H1 (cell line): ENCODE measurements around the gene CNNM3. TPM values are rescaled to one million over a fixed set of nuclear protein-coding genes. Genes with fewer than 3 reads are reported as not detected.

Experiments
- CTCF ChIA-PET: fragments of 300-600 bp; sonication (Branson Sonifier 250); formaldehyde crosslinking; loops from one replicate; lab custom pipeline; 2021; ENCODE audit not compliant: partially characterized antibody; lab: Charles Lee
- POLR2A ChIA-PET: fragments of 300-600 bp; sonication (Branson Sonifier 250); formaldehyde crosslinking; loops from one replicate; lab custom pipeline; 2021; ENCODE audit warnings: inconsistent platforms; ENCODE audit not compliant: partially characterized antibody; lab: Charles Lee
- DNase-seq, 2 experiments: peaks; one replicate each; pipeline versions ENCODE4 v3.0.0 to v3.0.0-alpha.2; 2010 to 2022; ENCODE audit warnings: low spot score in 2 of 2, low read depth in 1 of 2, mixed read lengths in 1 of 2
- FAIRE-seq: peaks from 2 replicates; lab custom pipeline; 2011; peaks lifted over from hg19 to GRCh38; lab: Jason Lieb, UNC
- H2AFZ ChIP-seq: 2 replicates; pipeline ENCODE4 v1.8.1; 2012; ENCODE audit warnings: low read length, inconsistent platforms
- H2AK5ac ChIP-seq: 2 replicates; pipeline ENCODE4 v1.6.1; 2013; ENCODE audit warnings: low read depth, low read length
- H2BK120ac ChIP-seq: replicated peaks from 2 replicates; pipeline ENCODE3; 2013; ENCODE audit warnings: low read depth, low read length, inconsistent platforms
- H2BK12ac ChIP-seq: 2 replicates; pipeline ENCODE4 v1.6.1; 2013; ENCODE audit warnings: low read depth, low read length
- H2BK15ac ChIP-seq: 2 replicates; pipeline ENCODE4 v1.6.1; 2013; ENCODE audit warnings: low read length
- H2BK20ac ChIP-seq: 2 replicates; pipeline ENCODE4 v1.6.1; 2013; ENCODE audit warnings: low read length
- H2BK5ac ChIP-seq: 2 replicates; pipeline ENCODE4 v1.6.1; 2013; ENCODE audit warnings: low read depth, low read length
- H3K14ac ChIP-seq: 2 replicates; pipeline ENCODE4 v1.6.1; 2013; ENCODE audit warnings: inconsistent platforms; ENCODE audit not compliant: insufficient read length
- H3K18ac ChIP-seq: 2 replicates; pipeline ENCODE4 v1.6.1; 2013; ENCODE audit warnings: low read length; ENCODE audit errors: extremely low read depth
- H3K23ac ChIP-seq: 2 replicates; pipeline ENCODE4 v1.6.1; 2013; ENCODE audit warnings: inconsistent platforms; ENCODE audit not compliant: insufficient read length
- H3K23me2 ChIP-seq: 2 replicates; pipeline ENCODE4 v1.6.1; 2013; ENCODE audit warnings: low read depth, low read length
- H3K27ac ChIP-seq: 2 replicates; pipeline ENCODE4 v1.6.1; 2011; ENCODE audit warnings: low read depth, low read length, inconsistent platforms
- H3K27me3 ChIP-seq, 4 experiments: replicated peaks in 1 of 4; 1 replicate in 1 of 4; 2 replicates in 3 of 4; pipeline versions ENCODE4 v1.6.1 to v1.8.1; 2011 to 2013; ENCODE audit warnings: low read length in 3 of 4, mild to moderate bottlenecking in 3 of 4, inconsistent platforms in 2 of 4, mixed read lengths in 2 of 4, moderate library complexity in 1 of 4; ENCODE audit not compliant: control insufficient read depth in 3 of 4, insufficient read depth in 3 of 4; ENCODE audit errors: extremely low read depth in 1 of 4
- H3K36me3 ChIP-seq, 4 experiments: 2 replicates each; pipeline versions ENCODE4 v1.6.1 to v1.8.1; 2011 to 2013; ENCODE audit warnings: mild to moderate bottlenecking in 4 of 4, low read length in 3 of 4, moderate library complexity in 2 of 4, control low read depth in 1 of 4, inconsistent platforms in 1 of 4; ENCODE audit not compliant: insufficient read depth in 4 of 4, control insufficient read depth in 2 of 4
- H3K4ac ChIP-seq: replicated peaks from 2 replicates; pipeline ENCODE3; 2013; ENCODE audit warnings: low read length, low read depth, mixed read lengths, inconsistent platforms; ENCODE audit not compliant: insufficient read length
- H3K4me1 ChIP-seq, 4 experiments: replicated peaks in 1 of 4; 1 replicate in 1 of 4; 2 replicates in 3 of 4; pipeline versions ENCODE4 v1.6.1 to v1.8.1; 2011 to 2013; ENCODE audit warnings: low read length in 3 of 4, inconsistent platforms in 2 of 4, mixed read lengths in 1 of 4; ENCODE audit not compliant: insufficient read depth in 4 of 4, control insufficient read depth in 3 of 4
- H3K4me2 ChIP-seq, 2 experiments: 2 replicates each; pipeline versions ENCODE4 v1.6.1 to v1.8.1; 2011 to 2013; ENCODE audit warnings: low read depth in 2 of 2, low read length in 2 of 2, control low read depth in 1 of 2, inconsistent platforms in 1 of 2, mild to moderate bottlenecking in 1 of 2; ENCODE audit not compliant: insufficient read depth in 1 of 2
- H3K4me3 ChIP-seq, 4 experiments: fragments of 200-600, 300-600 bp in 1 of 4; sonication (generic), shearing (Covaris generic), sonication (Bioruptor Twin) in 1 of 4; 2 replicates each; pipeline versions ENCODE4 v1.5.1 to v1.8.1; 2011 to 2016; ENCODE audit warnings: low read length in 4 of 4, low read depth in 3 of 4, control low read depth in 2 of 4, inconsistent platforms in 2 of 4, mild to moderate bottlenecking in 2 of 4, mixed read lengths in 1 of 4, moderate library complexity in 1 of 4; ENCODE audit not compliant: insufficient read depth in 2 of 4; ENCODE audit errors: extremely low read depth in 1 of 4
- H3K56ac ChIP-seq: replicated peaks from 2 replicates; pipeline ENCODE3; 2013; ENCODE audit warnings: low read depth, mild to moderate bottlenecking, mixed read lengths, low read length, inconsistent platforms; ENCODE audit not compliant: insufficient read length
- H3K79me1 ChIP-seq: 2 replicates; pipeline ENCODE4 v1.6.1; 2013; ENCODE audit warnings: low read depth, low read length, control low read depth
- H3K79me2 ChIP-seq, 2 experiments: 2 replicates each; pipeline versions ENCODE4 v1.6.1 to v1.8.1; 2012 to 2013; ENCODE audit warnings: low read length in 2 of 2, mild to moderate bottlenecking in 2 of 2, inconsistent platforms in 1 of 2; ENCODE audit not compliant: insufficient read depth in 2 of 2, control insufficient read depth in 1 of 2
- H3K9ac ChIP-seq, 4 experiments: replicated peaks in 1 of 4; 1 replicate in 1 of 4; 2 replicates in 3 of 4; pipeline versions ENCODE4 v1.6.1 to v1.8.1; 2011 to 2013; ENCODE audit warnings: low read depth in 3 of 4, low read length in 3 of 4, control low read depth in 2 of 4, mild to moderate bottlenecking in 2 of 4, moderate library complexity in 2 of 4, inconsistent platforms in 1 of 4; ENCODE audit errors: extremely low read depth in 1 of 4
- H3K9me3 ChIP-seq, 2 experiments: 2 replicates each; pipeline versions ENCODE4 v1.6.1 to v1.8.1; 2012 to 2013; ENCODE audit warnings: mild to moderate bottlenecking in 2 of 2, moderate library complexity in 2 of 2, control low read depth in 1 of 2, inconsistent platforms in 1 of 2, low read depth in 1 of 2, low read length in 1 of 2, mixed read lengths in 1 of 2; ENCODE audit not compliant: insufficient read depth in 2 of 2
- H4K20me1 ChIP-seq, 2 experiments: replicated peaks in 1 of 2; 2 replicates each; pipeline versions ENCODE3 to v1.8.1; 2011 to 2013; ENCODE audit warnings: inconsistent platforms in 2 of 2, low read length in 2 of 2, mild to moderate bottlenecking in 1 of 2; ENCODE audit not compliant: insufficient read depth in 2 of 2, control insufficient read depth in 1 of 2
- H4K5ac ChIP-seq: 2 replicates; pipeline ENCODE4 v1.6.1; 2013; ENCODE audit warnings: low read length, low read depth, mixed read lengths, inconsistent platforms; ENCODE audit not compliant: insufficient read length
- H4K8ac ChIP-seq: 2 replicates; pipeline ENCODE4 v1.8.0; 2013; ENCODE audit warnings: mild to moderate bottlenecking, moderate library complexity, low read length, inconsistent platforms; ENCODE audit not compliant: insufficient read depth; ENCODE audit errors: extremely low read depth
- H4K91ac ChIP-seq: replicated peaks from 2 replicates; pipeline ENCODE3; 2013; ENCODE audit warnings: low read length, mixed read lengths, inconsistent platforms; ENCODE audit not compliant: insufficient read length
- NRF1 ChIP-seq: IDR thresholded peaks from 2 replicates; pipeline ENCODE4 v1.6.1; 2011; ENCODE audit warnings: mild to moderate bottlenecking, low read depth, low read length, improper control_type of control experiment
- RNF2 ChIP-seq: fragments of 200-900, 300-1000 bp; sonication (generic); IDR thresholded peaks from 2 replicates; pipeline ENCODE4 v1.7.1; 2016; ENCODE audit warnings: borderline replicate concordance, low read depth, mild to moderate bottlenecking, antibody characterized with exemption, low read length; ENCODE audit not compliant: poor library complexity, severe bottlenecking; ENCODE audit errors: missing control alignments
- SIN3A ChIP-seq, 2 experiments: IDR thresholded peaks in 1 of 2; conservative IDR thresholded peaks in 1 of 2; 2 replicates each; pipeline ENCODE4 v1.6.1; 2011 to 2012; ENCODE audit warnings: low read length in 2 of 2, improper control_type of control experiment in 1 of 2, low read depth in 1 of 2, mild to moderate bottlenecking in 1 of 2
- SP4 ChIP-seq: IDR thresholded peaks from 2 replicates; pipeline ENCODE4 v1.6.1; 2012; ENCODE audit warnings: low read length, inconsistent platforms
- TAF1 ChIP-seq: IDR thresholded peaks from 2 replicates; pipeline ENCODE4 v1.6.1; 2011; ENCODE audit warnings: mild to moderate bottlenecking, low read depth, low read length
- TAF7 ChIP-seq: optimal IDR thresholded peaks from 2 replicates; pipeline ENCODE3; 2011; ENCODE audit warnings: low read depth, mild to moderate bottlenecking, inconsistent platforms, low read length, moderate library complexity, borderline replicate concordance
- TCF12 ChIP-seq: IDR thresholded peaks from 2 replicates; pipeline ENCODE4 v1.6.1; 2011; ENCODE audit warnings: low read depth, mild to moderate bottlenecking, low read length
- TEAD4 ChIP-seq: IDR thresholded peaks from 2 replicates; pipeline ENCODE4 v1.6.1; 2012; ENCODE audit warnings: low read depth, low read length, inconsistent platforms, mixed read lengths
- YY1 ChIP-seq: IDR thresholded peaks from 2 replicates; pipeline ENCODE4 v1.6.1; 2011; ENCODE audit warnings: low read depth, mild to moderate bottlenecking, low read length
- WGBS, 2 experiments: shearing (Covaris generic) in 1 of 2; methylation state at CpG; one replicate each; pipeline versions ENCODE4 v1.1.6 to v1.1.7; 2013 to 2015; ENCODE audit warnings: low lambda C conversion rate in 2 of 2, mixed read lengths in 2 of 2, inconsistent platforms in 1 of 2, low coverage in 1 of 2, missing lambda C conversion rate in 1 of 2; ENCODE audit not compliant: insufficient replicate concordance in 2 of 2, insufficient coverage in 1 of 2, insufficient read length in 1 of 2; ENCODE audit errors: extremely low coverage in 1 of 2, missing lambda C conversion rate in 1 of 2; 5-methylcytosine and 5-hydroxymethylcytosine counted together
- polyA plus RNA-seq, 7 experiments: library from polyadenylated mRNA; depleted of rRNA in 3 of 7; stranded (reverse) in 5 of 7; unstranded in 2 of 7; fragments of >200 nt in 5 of 7; fragments of 200-250 nt in 2 of 7; gene quantifications; 1 replicate in 5 of 7; 2 replicates in 1 of 7; 4 replicates in 1 of 7; pipeline versions ENCODE4 v1.2.1 to v1.2.3, GENCODE V29; 2011 to 2013; ENCODE audit warnings: missing spikeins in 2 of 7, mixed read lengths in 2 of 7
- total RNA-seq: library from RNA; stranded (reverse); fragmentation: NEBNext Ultra II Directional; extraction: Animal tissue kit (Norgen Biotek cat#: 25700); gene quantifications from 2 replicates; pipeline ENCODE4 v1.2.1, GENCODE V29; 2021

The CNNM3 gene
- total and polyA plus RNA-seq, 2 of the 8 experiments (the other 6 are each of a cell fraction or from before 2014, with no cell fraction given), result 29.1 to 29.2 TPM

DNA sequence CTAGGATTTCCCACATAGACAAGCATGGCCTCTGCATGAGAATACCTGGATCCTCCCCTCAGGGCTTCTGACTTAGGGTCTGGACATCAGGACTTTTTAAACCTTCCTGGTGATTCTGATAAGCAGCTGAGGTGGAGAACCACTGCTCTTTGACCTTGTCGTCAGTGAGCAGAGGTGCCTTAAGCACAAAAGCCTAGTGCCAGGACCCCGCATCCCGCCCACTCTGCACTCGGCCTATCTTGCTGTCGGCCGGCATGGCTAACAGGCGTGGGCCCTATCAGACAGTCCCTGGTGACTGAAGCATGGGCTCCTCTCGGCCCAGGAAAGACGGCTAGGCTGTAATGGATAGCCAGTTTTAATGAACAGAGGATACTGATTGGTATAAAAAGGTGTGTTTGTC, 21.5 kb downstream of the CNNM3 start:
- POLR2A ChIA-PET, result interaction anchor here (1.4 to 3.3 kb wide), 6 partner anchors 11 to 31 kb away, joined by 3 to 16 read pairs (median 4); partner anchors contain the start of gene ANKRD39
- H4K20me1 ChIP-seq, result peaks cover 0 to 7% of the 10 kb centered on the region in 2 experiments
- no peak overlapping the region for H3K4me3 ChIP-seq
- H2BK5ac ChIP-seq, result no peak overlapping the region; the same call in 1 of the 2 replicates
- H4K91ac ChIP-seq, result no peak overlapping the region
- H3K4ac ChIP-seq, result no peak overlapping the region
- FAIRE-seq (no peak), DNase-seq (no peak)
- CTCF ChIA-PET, result interaction anchor here (1.1 to 4.9 kb wide), 4 partner anchors 17 to 113 kb away, joined by 3 to 22 read pairs (median 6); partner anchors contain the start of gene ANKRD39
- no peak overlapping the region for H2BK120ac ChIP-seq
- H2AFZ ChIP-seq, result no peak overlapping the region
- no peaks in the 10 kb centered on the region for H3K27me3 ChIP-seq
- H3K36me3 ChIP-seq, result peaks cover 0 to 19% (median 2%) of the 10 kb centered on the region in 4 experiments; a peak in 6 of 8 replicates
- peaks cover 4% of the 10 kb centered on the region; the same call in 1 of the 2 replicates for H3K79me1 ChIP-seq
- H2BK12ac ChIP-seq, result no peak overlapping the region
- no peak overlapping the region for H2BK15ac ChIP-seq
- no peak overlapping the region for H4K8ac ChIP-seq
- H4K5ac ChIP-seq, result no peak overlapping the region
- no peak overlapping the region for H3K9ac ChIP-seq
- H3K4me1 ChIP-seq, result peaks cover under 1 to 8% (median 6%) of the 10 kb centered on the region in 4 experiments
- H3K27ac ChIP-seq, result no peak overlapping the region
- no peak overlapping the region for H2AK5ac ChIP-seq
- H3K23ac ChIP-seq, result no peak overlapping the region
- no peaks in the 10 kb centered on the region; the same call in 1 of the 2 replicates for H3K23me2 ChIP-seq
- H3K18ac ChIP-seq, result no peak overlapping the region
- no peaks in the 10 kb centered on the region for H3K79me2 ChIP-seq
- H3K9me3 ChIP-seq, result no peaks in the 10 kb centered on the region
- H3K14ac ChIP-seq, result no peak overlapping the region
- WGBS, 2 experiments, result 93% methylated on average over 9 of the region's 9 CpGs; no CpG with 5 or more reads in 1 of the 2 experiments
- H3K56ac ChIP-seq, result no peak overlapping the region
- no peak overlapping the region for H2BK20ac ChIP-seq
- H3K4me2 ChIP-seq, result no peak overlapping the region
- TF ChIP-seq TAF1, result no peak
- TF ChIP-seq TAF7, result no peak
- TF ChIP-seq TEAD4, result no peak
- no peak for TF ChIP-seq RNF2
- no peak for TF ChIP-seq TCF12
- no peak for TF ChIP-seq SP4
- no peak for TF ChIP-seq YY1
- TF ChIP-seq NRF1, result no peak
- no peak for TF ChIP-seq SIN3A (conservative IDR thresholded peaks at IDR 0.05 in 1 of 2, IDR thresholded peaks at IDR 0.05 in 1 of 2; ENCODE audit: low read depth in 1 of 2, low read length in 2 of 2)
